ENCODE data around the gene CEBPG. TPM values are rescaled to one million over a fixed set of nuclear protein-coding genes. Genes with fewer than 3 reads are reported as not detected.

Gene CEBPG
- total RNA-seq, 4 donors from 2014 or later, result 22.4 to 66.7 (median 46.9) TPM

GRCh38 chr19:33366127-33366526 is 7.4 kb upstream of the CEBPG start:
- Histone ChIP-seq H3K4me1 (peaks cover 0 to 18% (median 12%) of the 10 kb centered on the region in 4 donors), H3K9me3 (no peaks in the 10 kb centered on the region), H3K27me3 (no peaks in the 10 kb centered on the region), H3K36me3 (no peaks in the 10 kb centered on the region), H3K4me3 (no peak overlapping the region), H3K27ac (peak overlapping the region; percentile 73 to 83 (median 80))
- intact Hi-C loops (cut with DNase I; ENCODE audit: low total_unique reads), result no loop called here
- in situ Hi-C loops (cut with MboI; ENCODE audit: low pct_ligation_motif_present in 1 of 4, low pct_unique_long_range_greater_than_20kb in 1 of 4, low sequenced_read_pairs in 3 of 4), result no loop called here
- WGBS, 2 donors (ENCODE audit: low coverage in 1 of 2), result 48 to 55% methylated on average over 6 of the region's 6 CpGs
- TF ChIP-seq POLR2A (IDR thresholded peaks at IDR 0.05), result peak; percentile 10
- no peak for TF ChIP-seq CTCF (IDR thresholded peaks at IDR 0.05)
- peak in 2 of 3 donors; percentile 26 to 51 for TF ChIP-seq POLR2AphosphoS5 (IDR thresholded peaks at IDR 0.05)
- DNase-seq, result peak; percentile 52

GRCh38 chr19:33366897-33367296 is 6.6 kb upstream of the CEBPG start:
- no peaks in the 10 kb centered on the region for H3K36me3 ChIP-seq
- in situ Hi-C loops (cut with MboI; ENCODE audit: low pct_ligation_motif_present in 1 of 4, low pct_unique_long_range_greater_than_20kb in 1 of 4, low sequenced_read_pairs in 3 of 4) (no loop called here), intact Hi-C loops (cut with DNase I; ENCODE audit: low total_unique reads) (no loop called here)
- DNase-seq, result no peak
- H3K27me3 ChIP-seq, result no peaks in the 10 kb centered on the region
- TF ChIP-seq POLR2A (IDR thresholded peaks at IDR 0.05) (no peak), EP300 (IDR thresholded peaks at IDR 0.05; ENCODE audit: low read depth) (no peak), POLR2AphosphoS5 (IDR thresholded peaks at IDR 0.05) (peak in 1 of 3 donors; percentile 16)
- peak overlapping the region; percentile 73 to 83 (median 80) for H3K27ac ChIP-seq
- H3K4me1 ChIP-seq, result peaks cover 0 to 20% (median 15%) of the 10 kb centered on the region in 4 donors
- H3K9me3 ChIP-seq, result no peaks in the 10 kb centered on the region
- WGBS, 2 donors (ENCODE audit: low coverage in 1 of 2), result 76 to 80% methylated on average over 1 to 5 of the region's 5 CpGs
- H3K4me3 ChIP-seq, result no peak overlapping the region

GRCh38 chr19:33368074-33368864 is 5.2 kb upstream of the CEBPG start:
- in situ Hi-C loops (cut with MboI; ENCODE audit: low pct_ligation_motif_present in 1 of 4, low pct_unique_long_range_greater_than_20kb in 1 of 4, low sequenced_read_pairs in 3 of 4), result no loop called here

GRCh38 chr19:33370783-33371182 is 2.7 kb upstream of the CEBPG start:
- intact Hi-C loops (cut with DNase I; ENCODE audit: low total_unique reads), result no loop called here
- DNase-seq, result no peak
- in situ Hi-C loops (cut with MboI; ENCODE audit: low pct_ligation_motif_present in 1 of 4, low pct_unique_long_range_greater_than_20kb in 1 of 4, low sequenced_read_pairs in 3 of 4), result no loop called here
- peak overlapping the region in 1 of 4 donors; percentile 98 for H3K27ac ChIP-seq
- H3K4me1 ChIP-seq, result peaks cover 7 to 32% (median 28%) of the 10 kb centered on the region in 4 donors
- WGBS, 2 donors (ENCODE audit: low coverage in 1 of 2), result 59 to 81% methylated on average over 2 to 4 of the region's 4 CpGs
- TF ChIP-seq POLR2AphosphoS5 (IDR thresholded peaks at IDR 0.05) (no peak), POLR2A (IDR thresholded peaks at IDR 0.05) (no peak), CTCF (IDR thresholded peaks at IDR 0.05) (no peak), EP300 (IDR thresholded peaks at IDR 0.05; ENCODE audit: low read depth) (no peak)
- H3K27me3 ChIP-seq, result no peaks in the 10 kb centered on the region
- H3K4me3 ChIP-seq, result no peak overlapping the region
- no peaks in the 10 kb centered on the region for H3K36me3 ChIP-seq
- no peaks in the 10 kb centered on the region for H3K9me3 ChIP-seq

More at GRCh38 chr19:33368074-33368864, 5.2 kb upstream of the CEBPG start:
- no peaks in the 10 kb centered on the region for H3K9me3 ChIP-seq
- no peak overlapping the region for H3K4me3 ChIP-seq
- no peaks in the 10 kb centered on the region for H3K36me3 ChIP-seq
- H3K4me1 ChIP-seq, result peaks cover 0 to 26% (median 20%) of the 10 kb centered on the region in 4 donors
- no peak for DNase-seq
- intact Hi-C loops (cut with DNase I; ENCODE audit: low total_unique reads), result no loop called here
- no peak for TF ChIP-seq POLR2AphosphoS5 (IDR thresholded peaks at IDR 0.05)
- no peak for TF ChIP-seq EP300 (IDR thresholded peaks at IDR 0.05; ENCODE audit: low read depth)
- TF ChIP-seq CTCF (IDR thresholded peaks at IDR 0.05), result no peak
- TF ChIP-seq POLR2A (IDR thresholded peaks at IDR 0.05), result no peak
- H3K27ac ChIP-seq, result no peak overlapping the region
- WGBS, 2 donors (ENCODE audit: low coverage in 1 of 2), result 66 to 80% methylated on average over 5 of the region's 5 CpGs
- no peaks in the 10 kb centered on the region for H3K27me3 ChIP-seq

Measured in transverse colon (tissue), 4 donors.